GM21390 (cell line): Measurements from ENCODE around the gene ZGPAT.
"Not testable (repeated sequence)": the region's sequence is repeated elsewhere in the genome, so short reads cannot be mapped to it uniquely, and the experiment has no call there.

Experiments used
- ATAC-seq: cut with Tn5 transposase; IDR thresholded peaks from one replicate; pipeline ENCODE4 v1.9.1; 2021; ENCODE audit not compliant: unreplicated experiment

Gene ZGPAT

DNA sequence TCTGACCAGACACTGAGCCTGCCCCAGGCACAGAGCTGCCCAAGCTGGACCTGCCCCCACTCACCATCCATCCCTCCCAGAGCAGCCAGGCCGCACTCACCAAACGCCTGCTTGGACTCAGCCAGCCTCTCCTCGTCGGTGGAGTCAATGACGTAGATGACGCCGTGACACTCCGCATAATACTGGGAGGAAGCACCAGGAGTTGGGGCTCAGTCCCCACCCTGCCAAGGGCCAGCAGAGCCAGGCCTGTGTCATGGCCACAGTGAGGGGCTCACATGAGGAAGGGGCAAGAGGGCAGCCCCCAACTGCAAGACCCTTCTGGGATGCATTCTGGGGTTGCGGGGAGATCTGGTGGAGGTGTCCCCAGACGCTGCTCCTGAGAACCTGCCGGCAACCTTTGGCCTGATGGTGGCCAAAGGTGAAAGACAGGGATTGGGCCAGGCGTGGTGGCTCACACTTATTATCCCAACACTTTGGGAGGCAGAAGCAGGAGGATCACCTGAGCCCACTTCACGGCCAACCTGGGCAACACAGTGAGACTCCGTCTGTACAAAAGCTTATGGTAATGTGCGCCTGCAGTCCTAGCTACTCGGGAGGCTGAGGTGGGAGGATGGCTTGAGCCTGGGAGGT, 5.7 kb upstream of the ZGPAT start:
- ATAC-seq, result no peak

DNA sequence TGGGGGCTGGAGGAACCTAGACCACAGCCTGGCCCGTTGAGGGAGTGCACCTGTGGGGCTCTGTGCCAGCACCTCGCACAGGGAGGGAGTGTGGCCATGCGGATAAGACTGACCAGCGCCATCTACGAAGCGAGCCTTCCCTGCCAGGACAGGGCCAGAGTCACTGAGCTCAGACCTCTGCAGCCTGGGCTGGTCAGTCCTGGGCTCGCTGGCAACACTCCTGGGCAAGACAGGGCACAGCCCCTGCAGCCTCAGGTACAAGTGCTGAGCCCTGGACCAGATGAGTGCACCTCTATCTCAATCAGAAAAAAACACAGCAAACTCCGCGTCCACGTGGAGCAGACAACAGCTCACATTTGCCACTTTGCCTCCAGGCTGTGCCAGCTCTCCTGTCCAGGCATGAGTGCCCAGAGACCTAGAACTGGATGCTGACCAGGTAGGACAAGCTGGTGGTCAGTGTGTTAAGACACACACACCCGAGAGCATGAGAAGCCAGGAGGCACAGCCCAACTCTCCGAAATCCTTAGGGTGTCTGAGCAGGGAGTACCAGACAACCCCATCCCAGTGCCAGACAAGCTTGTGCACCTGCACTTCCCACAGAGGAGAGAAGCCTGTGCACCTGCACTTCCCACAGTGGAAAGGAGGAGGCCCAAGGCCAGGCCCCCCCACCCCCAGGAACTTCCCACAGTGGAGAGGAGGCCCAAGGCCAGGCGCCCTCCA, 4.9 kb upstream of the ZGPAT start:
- no peak for ATAC-seq

DNA sequence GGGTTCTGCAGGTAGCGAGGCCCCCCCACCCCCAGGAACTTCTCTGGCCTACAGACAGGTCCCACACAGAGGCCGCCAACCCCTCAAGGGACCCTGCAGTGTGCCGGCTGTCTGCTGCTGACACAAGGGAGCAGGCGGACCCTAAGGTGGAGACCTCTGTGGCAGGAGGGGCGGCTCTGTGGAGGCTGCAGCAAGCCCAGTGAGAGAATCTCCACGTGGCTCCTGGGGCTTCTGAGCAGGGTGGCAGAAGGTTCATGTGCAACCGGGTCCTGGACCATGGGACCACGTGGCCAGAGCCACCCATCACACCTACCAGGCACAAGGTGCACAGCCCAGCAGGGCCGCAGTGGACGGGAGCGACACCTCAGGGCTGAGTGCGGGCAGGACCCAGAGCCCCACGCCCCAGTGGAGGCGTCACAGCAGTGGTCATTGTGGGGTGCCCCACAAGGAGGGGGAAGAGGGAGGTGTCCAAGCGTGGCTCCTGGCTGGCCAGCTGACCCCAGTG, 4.3 kb upstream of the ZGPAT start:
- no peak for ATAC-seq

DNA sequence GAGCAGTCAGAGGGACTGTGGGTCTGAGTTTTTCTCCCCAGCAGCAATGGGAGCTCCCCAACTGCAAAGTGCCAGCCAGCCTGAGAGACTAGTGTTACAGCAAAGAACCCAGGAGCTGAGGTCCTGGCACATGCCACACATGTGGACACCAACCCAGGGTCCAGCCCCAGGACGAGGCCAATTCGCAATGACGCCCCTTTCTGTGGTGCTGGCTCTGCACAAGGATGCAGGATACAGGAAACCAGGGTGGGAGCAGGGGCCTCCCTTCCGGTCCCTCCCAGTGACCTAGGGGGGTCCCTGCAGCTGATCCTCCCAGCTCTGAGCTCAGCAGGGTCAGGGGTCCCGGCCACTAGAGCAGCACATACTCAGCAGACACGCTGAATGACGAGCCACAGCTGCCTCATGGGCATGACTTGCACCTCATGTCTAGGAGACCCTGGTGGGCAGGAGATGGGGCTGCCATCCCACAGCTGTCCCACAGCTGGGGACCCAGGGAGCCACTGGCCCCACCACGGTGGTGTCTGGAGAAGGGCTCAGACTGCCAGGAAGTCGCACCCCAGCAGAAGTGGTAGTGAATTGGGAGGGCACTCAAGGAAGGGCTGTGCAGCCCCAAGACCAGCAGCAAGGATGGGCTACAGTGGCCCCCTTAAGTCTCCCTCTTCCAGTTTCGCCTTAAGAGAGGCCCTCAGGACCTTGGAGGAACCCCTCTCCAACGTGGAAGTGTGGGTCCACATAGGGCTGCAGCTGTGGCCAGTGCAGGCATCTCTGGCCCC, 3.7 kb upstream of the ZGPAT start:
- ATAC-seq, result no peak

DNA sequence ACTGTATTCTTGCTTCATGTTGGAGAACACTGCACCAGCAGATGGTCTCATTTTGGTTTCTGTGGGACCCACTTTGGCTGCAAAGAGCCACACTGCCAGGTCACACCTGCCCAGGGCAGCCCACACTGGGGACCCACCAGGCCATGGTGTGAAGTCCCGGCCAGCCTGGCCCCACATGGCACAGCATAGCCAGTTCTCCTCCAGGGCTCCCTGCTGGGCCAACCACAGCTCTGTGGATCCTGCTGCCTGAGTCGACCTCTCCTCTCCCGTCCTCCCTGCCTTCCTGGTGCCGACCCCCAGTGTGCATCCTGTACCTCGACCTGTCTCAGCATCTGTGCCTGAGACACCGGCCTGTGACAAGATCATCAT, 3.1 kb upstream of the ZGPAT start:
- ATAC-seq, result no peak

DNA sequence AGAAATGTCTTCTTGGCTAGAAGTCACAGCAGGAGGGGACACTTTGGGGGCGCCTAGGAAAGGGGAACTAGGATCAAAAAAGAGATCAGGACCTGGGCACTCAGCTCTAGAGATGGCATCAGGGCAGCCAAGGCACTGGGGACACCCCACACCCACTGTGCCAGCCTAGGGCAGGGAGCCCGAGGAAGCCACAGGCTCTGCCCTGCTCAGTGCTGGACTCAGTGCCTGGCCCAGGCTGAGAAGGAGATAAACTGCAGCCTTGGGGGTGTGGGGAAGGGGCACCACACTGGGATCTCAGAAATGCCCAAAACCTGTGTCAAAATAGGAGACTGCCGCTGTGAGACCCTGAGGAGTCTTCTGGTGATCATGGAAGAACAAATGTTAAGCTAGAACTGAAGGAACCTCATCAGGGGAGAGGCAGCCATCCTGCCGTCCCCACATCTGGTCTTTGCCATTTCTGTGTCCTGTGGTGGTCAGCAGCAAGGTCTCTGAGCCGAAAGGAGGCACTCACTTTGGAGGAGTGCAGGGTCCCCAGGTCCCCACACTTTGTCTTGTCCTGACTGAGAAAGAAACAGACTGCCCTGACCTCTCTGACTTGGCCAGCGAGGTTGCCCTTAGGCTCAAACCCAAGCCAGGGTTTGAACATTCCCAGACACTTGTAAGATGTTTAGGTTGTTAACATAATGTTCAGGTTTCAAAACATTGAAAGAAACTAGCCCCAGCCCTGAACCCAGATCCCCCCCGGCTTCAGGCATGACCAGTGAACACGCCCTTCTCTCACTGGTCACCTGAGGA, 2.4 kb upstream of the ZGPAT start:
- no peak for ATAC-seq

DNA sequence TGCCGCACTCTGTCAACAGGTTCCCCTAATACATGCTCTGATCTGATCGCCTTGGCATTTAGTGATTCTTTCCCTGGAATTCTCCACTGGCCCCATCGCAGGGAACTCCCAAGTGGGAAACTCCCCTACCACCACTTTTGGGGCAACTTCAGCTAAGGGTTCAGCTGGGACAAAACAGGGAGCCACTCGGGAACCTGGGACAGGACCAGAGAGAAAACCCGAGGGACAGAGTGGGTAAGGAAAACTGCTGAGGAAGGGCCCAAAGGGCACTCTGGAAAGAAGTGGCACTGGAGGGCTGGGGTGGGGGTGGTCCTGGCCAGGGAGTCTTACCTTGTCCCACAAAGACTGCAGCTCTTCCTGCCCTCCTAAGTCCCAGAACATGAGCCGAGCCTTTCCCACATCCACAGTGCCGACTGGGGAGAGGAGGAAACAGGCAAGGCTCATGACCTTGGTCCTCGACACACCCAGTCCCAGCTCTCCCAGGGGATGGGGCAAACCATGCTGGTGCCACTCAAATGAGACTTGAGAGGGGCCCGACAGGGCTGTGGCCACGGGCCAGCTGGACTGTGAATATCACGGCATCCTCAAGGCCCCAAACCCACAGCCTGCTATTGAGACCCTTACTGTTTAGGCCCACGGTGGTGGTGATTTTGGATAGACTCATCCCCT, 1.7 kb upstream of the ZGPAT start:
- ATAC-seq, result no peak

DNA sequence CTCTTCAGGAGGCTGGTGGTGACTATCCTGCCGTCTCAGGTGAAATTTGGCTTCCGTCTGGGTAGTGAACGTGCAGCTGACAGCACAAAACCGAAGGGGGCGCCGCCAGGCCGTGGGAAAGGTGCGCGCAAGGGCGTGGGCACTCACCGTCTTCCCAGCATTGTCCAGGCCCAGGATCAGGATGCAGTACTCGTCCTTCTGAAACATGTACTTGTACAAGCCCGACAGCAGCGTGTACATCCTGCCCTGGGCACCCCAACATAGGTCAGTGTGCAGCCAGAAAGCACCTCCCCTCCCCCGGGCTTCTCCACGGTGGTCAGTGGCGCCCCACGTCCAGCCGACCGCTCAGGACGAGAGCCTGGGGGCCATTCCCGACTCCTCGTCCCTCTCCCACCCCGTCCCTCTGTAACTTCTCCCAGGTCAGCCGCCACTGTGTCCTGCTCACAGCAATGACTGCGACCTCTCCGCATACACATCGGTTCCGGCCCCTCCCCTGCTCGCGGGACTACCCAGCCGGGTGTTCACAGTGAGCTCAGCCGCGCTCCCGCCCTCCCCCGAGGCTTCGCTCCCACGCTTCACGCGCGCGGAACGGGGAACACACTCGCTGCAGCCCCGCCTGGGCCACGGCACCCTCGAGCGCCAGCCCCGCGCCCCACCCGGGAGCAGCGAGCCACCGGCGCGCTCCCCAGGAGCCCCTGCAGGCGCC, 834 bp upstream of the ZGPAT start:
- no peak for ATAC-seq

- no peak for ATAC-seq
These were observed 686 bp downstream of the ZGPAT start for GRCh38 chr20:63708301-63709148.

- ATAC-seq, result no peak
These were observed 1.3 kb downstream of the ZGPAT start for GRCh38 chr20:63709149-63709527.

GRCh38 chr20:63711085-63711645, 3.3 kb downstream of the ZGPAT start:
- ATAC-seq, result no peak

GRCh38 chr20:63712191-63712590, 4.4 kb downstream of the ZGPAT start:
- ATAC-seq, result no peak

- ATAC-seq, result no peak
These were observed 7.0 kb downstream of the ZGPAT start for GRCh38 chr20:63714858-63715257.

- no peak for ATAC-seq
These were observed 11.2 kb downstream of the ZGPAT start for GRCh38 chr20:63718996-63719395.

DNA sequence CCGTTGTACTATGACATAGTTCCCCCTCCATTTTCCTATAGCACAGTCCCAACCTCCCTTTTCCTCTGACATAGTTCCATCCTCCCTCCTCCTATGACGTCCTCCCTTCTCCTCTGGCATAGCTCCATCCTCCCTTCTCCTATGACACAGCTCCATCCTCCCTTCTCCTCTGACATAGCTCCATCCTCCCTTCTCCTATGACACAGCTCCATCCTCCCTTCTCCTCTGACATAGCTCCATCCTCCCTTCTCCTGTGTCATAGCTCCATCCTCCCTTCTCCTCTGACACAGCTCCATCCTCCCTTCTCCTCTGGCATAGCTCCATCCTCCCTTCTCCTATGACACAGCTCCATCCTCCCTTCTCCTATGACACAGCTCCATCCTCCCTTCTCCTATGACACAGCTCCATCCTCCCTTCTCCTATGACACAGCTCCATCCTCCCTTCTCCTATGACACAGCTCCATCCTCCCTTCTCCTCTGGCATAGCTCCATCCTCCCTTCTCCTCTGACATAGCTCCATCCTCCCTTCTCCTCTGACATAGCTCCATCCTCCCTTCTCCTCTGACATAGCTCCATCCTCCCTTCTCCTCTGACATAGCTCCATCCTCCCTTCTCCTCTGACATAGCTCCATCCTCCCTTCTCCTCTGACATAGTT, 15.3 kb downstream of the ZGPAT start:
- not testable (repeated sequence) for ATAC-seq

GRCh38 chr20:63730189-63730733, 22.4 kb downstream of the ZGPAT start:
- not testable (repeated sequence) for ATAC-seq

GRCh38 chr20:63731410-63731809, 23.6 kb downstream of the ZGPAT start:
- no peak for ATAC-seq
